GM19438 (cell line): ENCODE data around the gene KDM7A.
"Not testable (repeated sequence)": the region's sequence is repeated elsewhere in the genome, so short reads cannot be mapped to it uniquely, and the experiment has no call there.

Source experiments
- ATAC-seq: cut with Tn5 transposase; IDR thresholded peaks from one replicate; pipeline ENCODE4 v1.9.1; 2021; ENCODE audit warnings: low read depth; ENCODE audit not compliant: unreplicated experiment

The KDM7A gene

GRCh38 chr7:140176811-140177702 is at the start of gene KDM7A:
TSS of gene KDM7A (minus strand) at chr7:140176983. CDS start at chr7:140176937, 46 bp downstream.
- peak; percentile 65 for ATAC-seq

GRCh38 chr7:140225562-140226249 is 48.9 kb upstream of the KDM7A start:
- ATAC-seq = no peak

- no peak for ATAC-seq
Observed at GRCh38 chr7:140223515-140224221, 46.9 kb upstream of the KDM7A start.

GRCh38 chr7:140222814-140223213 is 46.0 kb upstream of the KDM7A start:
- ATAC-seq = no peak

GRCh38 chr7:140219672-140220524 is 43.1 kb upstream of the KDM7A start:
- no peak for ATAC-seq

GRCh38 chr7:140218656-140219055 is 41.9 kb upstream of the KDM7A start:
- no peak for ATAC-seq

- no peak for ATAC-seq
Observed at GRCh38 chr7:140217750-140218501, 41.1 kb upstream of the KDM7A start.

GRCh38 chr7:140215281-140215680 is 38.5 kb upstream of the KDM7A start:
- ATAC-seq = no peak

- no peak for ATAC-seq
Observed at GRCh38 chr7:140214075-140214684, 37.4 kb upstream of the KDM7A start.

GRCh38 chr7:140213684-140214074 is 36.9 kb upstream of the KDM7A start:
- no peak for ATAC-seq

GRCh38 chr7:140212100-140212881 is 35.5 kb upstream of the KDM7A start:
- ATAC-seq = peak; percentile 60

- no peak for ATAC-seq
Observed at GRCh38 chr7:140211698-140212097, 34.9 kb upstream of the KDM7A start.

GRCh38 chr7:140209866-140210609 is 33.3 kb upstream of the KDM7A start:
- ATAC-seq = peak; percentile 86

- no peak for ATAC-seq
Observed at GRCh38 chr7:140206616-140207389, 30.0 kb upstream of the KDM7A start.

GRCh38 chr7:140205600-140205999 is 28.8 kb upstream of the KDM7A start:
- ATAC-seq = no peak

GRCh38 chr7:140203556-140203955 is 26.8 kb upstream of the KDM7A start:
- ATAC-seq = no peak

GRCh38 chr7:140202942-140203341 is 26.2 kb upstream of the KDM7A start:
- ATAC-seq = not testable (repeated sequence)
